ENCODE data around the gene ELF3. TPM values are rescaled to one million over a fixed set of nuclear protein-coding genes. Genes with fewer than 3 reads are reported as not detected.
"Not testable (repeated sequence)": the region's sequence is repeated elsewhere in the genome, so short reads cannot be mapped to it uniquely, and the experiment has no call there.

ELF3 gene
- total RNA-seq = 10 to 100 TPM in 1 of 4 donors, under 1 TPM in 3; 0.54 to 30.6 (median 0.74) TPM

DNA sequence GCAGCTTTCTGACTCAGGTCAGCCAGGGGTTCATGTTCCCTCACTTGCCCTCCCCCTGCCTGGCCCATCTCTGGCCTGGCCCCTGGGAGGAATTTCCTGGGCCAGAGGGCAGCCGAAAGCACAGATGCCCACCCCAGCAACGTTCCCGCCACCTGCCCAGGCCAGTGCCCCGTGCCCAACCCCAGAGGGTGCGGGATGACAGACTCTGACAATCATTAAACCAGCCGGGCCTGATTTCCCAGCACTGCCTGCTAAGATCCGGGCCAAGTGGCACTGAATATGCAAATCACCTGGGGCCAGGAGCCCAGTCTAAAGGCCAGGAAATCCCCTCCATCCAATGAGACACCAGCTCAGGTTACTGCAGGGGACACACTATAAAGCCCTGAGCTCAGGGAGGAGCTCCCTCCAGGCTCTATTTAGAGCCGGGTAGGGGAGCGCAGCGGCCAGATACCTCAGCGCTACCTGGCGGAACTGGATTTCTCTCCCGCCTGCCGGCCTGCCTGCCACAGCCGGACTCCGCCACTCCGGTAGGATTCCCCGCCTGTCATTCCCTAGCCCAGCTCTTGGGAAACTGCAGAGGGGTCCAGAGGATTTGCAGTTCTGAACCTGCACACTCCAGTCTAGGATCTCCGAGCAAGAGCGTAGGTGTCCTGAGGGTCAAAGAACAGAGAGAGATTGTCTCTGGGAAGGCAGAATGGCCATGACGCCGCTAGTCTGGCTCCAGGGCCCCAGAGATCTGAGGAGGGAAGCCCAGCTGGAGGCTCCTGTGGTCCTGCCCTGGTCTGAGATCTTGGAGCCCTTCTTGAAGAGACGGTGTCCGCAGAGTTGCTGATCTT is at the start of gene ELF3:
Gene ELF3 (plus strand): TSS at position 408 of the 836 bp plus-strand sequence. CDS start 550 bp downstream, outside the sequence.
- H3K36me3 ChIP-seq = peaks cover 0 to 34% of the 10 kb centered on the region in 2 donors
- no peak for ATAC-seq
- H3K4me3 ChIP-seq = no peak within 1 kb of the TSS
- peaks cover 0 to 6% (median 0%) of the 10 kb centered on the region in 3 donors for H3K4me1 ChIP-seq
- H3K27me3 ChIP-seq = no peaks in the 10 kb centered on the region
- WGBS, 2 donors (ENCODE audit: low coverage in 1 of 2) = 95% methylated on average over 10 of the region's 24 CpGs; no CpG with 5 or more reads in 1 of the 2 donors
- no peaks in the 10 kb centered on the region for H3K9me3 ChIP-seq
- TF ChIP-seq, protein P1, sequence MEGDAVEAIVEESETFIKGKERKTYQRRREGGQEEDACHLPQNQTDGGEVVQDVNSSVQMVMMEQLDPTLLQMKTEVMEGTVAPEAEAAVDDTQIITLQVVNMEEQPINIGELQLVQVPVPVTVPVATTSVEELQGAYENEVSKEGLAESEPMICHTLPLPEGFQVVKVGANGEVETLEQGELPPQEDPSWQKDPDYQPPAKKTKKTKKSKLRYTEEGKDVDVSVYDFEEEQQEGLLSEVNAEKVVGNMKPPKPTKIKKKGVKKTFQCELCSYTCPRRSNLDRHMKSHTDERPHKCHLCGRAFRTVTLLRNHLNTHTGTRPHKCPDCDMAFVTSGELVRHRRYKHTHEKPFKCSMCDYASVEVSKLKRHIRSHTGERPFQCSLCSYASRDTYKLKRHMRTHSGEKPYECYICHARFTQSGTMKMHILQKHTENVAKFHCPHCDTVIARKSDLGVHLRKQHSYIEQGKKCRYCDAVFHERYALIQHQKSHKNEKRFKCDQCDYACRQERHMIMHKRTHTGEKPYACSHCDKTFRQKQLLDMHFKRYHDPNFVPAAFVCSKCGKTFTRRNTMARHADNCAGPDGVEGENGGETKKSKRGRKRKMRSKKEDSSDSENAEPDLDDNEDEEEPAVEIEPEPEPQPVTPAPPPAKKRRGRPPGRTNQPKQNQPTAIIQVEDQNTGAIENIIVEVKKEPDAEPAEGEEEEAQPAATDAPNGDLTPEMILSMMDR (IDR thresholded peaks at IDR 0.05) = no peak
- TF ChIP-seq EP300 (IDR thresholded peaks at IDR 0.05) = no peak
- no peak within 1 kb of the TSS for H3K27ac ChIP-seq

GRCh38 chr1:201962382-201962781 is 48.0 kb upstream of the ELF3 start:
- H3K36me3 ChIP-seq = peaks cover 0 to 94% of the 10 kb centered on the region in 2 donors

DNA sequence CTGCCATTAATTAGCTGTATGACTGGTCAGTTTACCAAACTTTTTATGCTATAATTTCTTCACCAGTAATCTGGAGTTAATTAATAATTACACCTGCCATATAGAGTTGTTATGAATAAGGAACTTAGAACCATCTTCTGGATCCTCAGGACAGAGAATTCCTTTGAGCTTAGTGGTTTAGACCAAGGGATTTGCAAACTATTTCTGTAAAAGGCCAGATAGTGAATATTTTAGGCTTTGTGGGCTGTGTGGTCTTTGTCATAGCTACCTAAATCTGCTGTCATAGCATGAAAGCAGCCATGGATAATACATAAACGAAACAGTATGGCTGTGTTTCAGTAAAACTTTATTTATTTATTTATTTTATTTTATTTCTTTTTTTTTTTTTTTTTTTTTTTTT is 46.1 kb upstream of the ELF3 start:
- H3K27me3 ChIP-seq = no peaks in the 10 kb centered on the region
- ATAC-seq = no peak
- H3K27ac ChIP-seq = no peak overlapping the region
- no peaks in the 10 kb centered on the region for H3K4me1 ChIP-seq
- H3K36me3 ChIP-seq = peaks cover 0 to 94% of the 10 kb centered on the region in 2 donors
- H3K9me3 ChIP-seq = no peaks in the 10 kb centered on the region
- no peak for TF ChIP-seq EP300 (IDR thresholded peaks at IDR 0.05)
- TF ChIP-seq POLR2AphosphoS5 (IDR thresholded peaks at IDR 0.05) = no peak
- TF ChIP-seq POLR2A (IDR thresholded peaks at IDR 0.05) = no peak
- TF ChIP-seq, protein P1 (IDR thresholded peaks at IDR 0.05) = no peak
- no peak overlapping the region for H3K4me3 ChIP-seq
- 46 to 100% methylated on average over 1 of the region's 1 CpG for WGBS, 2 donors (ENCODE audit: low coverage in 1 of 2)

More at GRCh38 chr1:201962382-201962781, 48.0 kb upstream of the ELF3 start:
- not testable (repeated sequence) for ATAC-seq, H3K4me1 ChIP-seq, H3K27me3 ChIP-seq, H3K9me3 ChIP-seq, H3K4me3 ChIP-seq, H3K27ac ChIP-seq
- WGBS, 2 donors (ENCODE audit: low coverage in 1 of 2) = 60 to 84% methylated on average over 2 to 10 of the region's 10 CpGs

- no peaks in the 10 kb centered on the region for H3K27me3 ChIP-seq
- no peak overlapping the region for H3K27ac ChIP-seq
- TF ChIP-seq POLR2AphosphoS5 (IDR thresholded peaks at IDR 0.05) (no peak), POLR2A (IDR thresholded peaks at IDR 0.05) (no peak), EP300 (IDR thresholded peaks at IDR 0.05) (no peak)
- TF ChIP-seq, protein P1 (IDR thresholded peaks at IDR 0.05) = no peak
- H3K9me3 ChIP-seq = no peaks in the 10 kb centered on the region
- peaks cover 2 to 92% of the 10 kb centered on the region in 2 donors for H3K36me3 ChIP-seq
- no peak overlapping the region for H3K4me3 ChIP-seq
- ATAC-seq = no peak
- H3K4me1 ChIP-seq = no peaks in the 10 kb centered on the region
- WGBS, 2 donors (ENCODE audit: low coverage in 1 of 2) = 98% methylated on average over 5 of the region's 5 CpGs; no CpG with 5 or more reads in 1 of the 2 donors
These were observed 44.2 kb upstream of the ELF3 start for GRCh38 chr1:201966171-201966570.

- H3K36me3 ChIP-seq = peaks cover 2 to 70% of the 10 kb centered on the region in 2 donors
- 88 to 94% methylated on average over 3 to 16 of the region's 16 CpGs for WGBS, 2 donors (ENCODE audit: low coverage in 1 of 2)
- no peak for ATAC-seq
These were observed 42.0 kb upstream of the ELF3 start for GRCh38 chr1:201968202-201968925.

More at GRCh38 chr1:201968202-201968925, 42.0 kb upstream of the ELF3 start:
- Histone ChIP-seq H3K4me1 (peaks cover 2 to 11% (median 4%) of the 10 kb centered on the region in 3 donors), H3K27ac (no peak overlapping the region), H3K27me3 (no peaks in the 10 kb centered on the region), H3K4me3 (no peak overlapping the region), H3K9me3 (no peaks in the 10 kb centered on the region)
- TF ChIP-seq POLR2AphosphoS5 (IDR thresholded peaks at IDR 0.05) (no peak), POLR2A (IDR thresholded peaks at IDR 0.05) (no peak), EP300 (IDR thresholded peaks at IDR 0.05) (no peak)
- TF ChIP-seq, protein P1 (IDR thresholded peaks at IDR 0.05) = no peak
